Kidney epithelial cell (primary cell): Measurements from ENCODE around the gene DLGAP1. TPM values are rescaled to one million over a fixed set of nuclear protein-coding genes. Genes with fewer than 3 reads are reported as not detected.

ENCODE experiments used
- DNase-seq: peaks from one replicate; pipeline ENCODE4 v3.0.0-alpha.2; 2010; ENCODE audit warnings: low read depth
- H3K27me3 ChIP-seq: 2 replicates; pipeline ENCODE4 v1.6.0; 2011; ENCODE audit warnings: low read length; ENCODE audit not compliant: control insufficient read depth, insufficient read depth
- H3K36me3 ChIP-seq: 2 replicates; pipeline ENCODE4 v1.5.1; 2011; ENCODE audit warnings: low read length; ENCODE audit not compliant: control insufficient read depth, insufficient read depth
- H3K4me3 ChIP-seq: 2 replicates; pipeline ENCODE4 v1.5.1; 2011; ENCODE audit warnings: low read depth, mild to moderate bottlenecking, control low read depth, low read length
- CTCF ChIP-seq: IDR thresholded peaks from 2 replicates; pipeline ENCODE4 v1.5.1; 2011; ENCODE audit warnings: mild to moderate bottlenecking, moderate library complexity, low read length, control low read depth, inconsistent platforms; ENCODE audit not compliant: insufficient read depth, poor library complexity, severe bottlenecking
- total RNA-seq: library from RNA; depleted of rRNA; stranded (reverse); fragments of >200 nt; gene quantifications from 2 replicates; pipeline ENCODE4 v1.2.3, GENCODE V29; 2015

Gene DLGAP1
- total RNA-seq, 1 donor from 2014 or later, result 2.6 TPM

GRCh38 chr18:4203568-4204437, 251.3 kb downstream of the DLGAP1 start:
- no peak overlapping the region for H3K4me3 ChIP-seq
- no peaks in the 10 kb centered on the region for H3K27me3 ChIP-seq
- no peak for TF ChIP-seq CTCF
- DNase-seq, result no peak
- no peaks in the 10 kb centered on the region for H3K36me3 ChIP-seq

GRCh38 chr18:4200399-4200798, 254.7 kb downstream of the DLGAP1 start:
- no peaks in the 10 kb centered on the region for H3K27me3 ChIP-seq
- no peak for TF ChIP-seq CTCF

GRCh38 chr18:4198956-4199355, 256.2 kb downstream of the DLGAP1 start:
- TF ChIP-seq CTCF, result no peak
- Histone ChIP-seq H3K27me3 (no peaks in the 10 kb centered on the region), H3K4me3 (no peak overlapping the region), H3K36me3 (no peaks in the 10 kb centered on the region)
- DNase-seq, result no peak

More at GRCh38 chr18:4200399-4200798, 254.7 kb downstream of the DLGAP1 start:
- H3K4me3 ChIP-seq, result no peak overlapping the region
- DNase-seq, result no peak
- no peaks in the 10 kb centered on the region for H3K36me3 ChIP-seq

- Histone ChIP-seq H3K27me3 (no peaks in the 10 kb centered on the region), H3K36me3 (no peaks in the 10 kb centered on the region), H3K4me3 (no peak overlapping the region)
- no peak for TF ChIP-seq CTCF
- DNase-seq, result no peak
Observed at GRCh38 chr18:4196351-4196750, 258.8 kb downstream of the DLGAP1 start.

GRCh38 chr18:4193086-4193485, 262.0 kb downstream of the DLGAP1 start:
- H3K4me3 ChIP-seq, result no peak overlapping the region
- TF ChIP-seq CTCF, result no peak
- H3K36me3 ChIP-seq, result no peaks in the 10 kb centered on the region
- H3K27me3 ChIP-seq, result no peaks in the 10 kb centered on the region
- DNase-seq, result no peak
